Left renal pelvis (tissue), 4 donors: ENCODE data around the gene RPRD1B. TPM values are rescaled to one million over a fixed set of nuclear protein-coding genes. Genes with fewer than 3 reads are reported as not detected.
A peak's percentile ranks its signal among the peaks of the same experiment; 100 is the strongest.

Experiments
- DNase-seq, 4 donors: peaks; one replicate each; pipeline ENCODE4 v3.0.0-alpha.2; 2013; ENCODE audit warnings: low read depth in 4 of 4, low spot score in 3 of 4
- polyA plus RNA-seq, 4 donors: library from polyadenylated mRNA; unstranded; fragments of 120-200 nt; gene quantifications; one replicate each; pipeline ENCODE4 v1.2.1, GENCODE V29; 2013; ENCODE audit not compliant: insufficient read length in 4 of 4

Gene RPRD1B
- polyA plus RNA-seq, 4 donors, result 32.3 to 40.6 (median 38.7) TPM

GRCh38 chr20:38066969-38067716 is 33.6 kb downstream of the RPRD1B start:
- no peak for DNase-seq

DNA sequence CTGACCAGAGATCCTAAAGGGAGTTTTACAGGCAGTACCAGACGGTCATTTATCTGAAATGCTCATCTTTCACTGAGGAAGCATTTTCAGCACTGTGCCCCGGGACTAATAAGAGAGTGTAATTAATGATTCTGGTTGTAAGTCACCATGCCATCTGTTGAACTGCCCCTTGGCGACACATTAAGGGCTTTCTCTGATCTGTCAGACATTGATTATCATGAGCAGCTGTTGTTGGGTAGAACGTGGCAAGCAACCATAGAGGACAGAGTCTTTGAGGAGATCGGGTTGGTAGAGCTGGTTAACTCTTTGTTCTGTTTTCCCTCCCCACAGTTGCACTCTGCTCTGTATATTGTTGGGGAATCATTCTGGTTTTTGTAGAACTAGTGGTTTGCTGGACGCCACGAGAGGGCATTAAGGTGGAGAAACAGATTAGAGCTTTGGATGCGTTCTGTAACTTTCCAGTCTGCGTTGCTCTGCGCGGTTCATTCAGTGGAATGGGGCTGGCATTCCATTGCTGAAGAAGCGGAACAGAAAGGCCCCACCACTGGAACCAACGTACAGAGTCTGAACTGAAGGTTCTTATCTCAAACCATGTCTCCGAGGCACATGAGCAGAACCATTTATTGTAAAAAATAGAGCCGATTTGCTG is 34.3 kb downstream of the RPRD1B start:
- no peak for DNase-seq

DNA sequence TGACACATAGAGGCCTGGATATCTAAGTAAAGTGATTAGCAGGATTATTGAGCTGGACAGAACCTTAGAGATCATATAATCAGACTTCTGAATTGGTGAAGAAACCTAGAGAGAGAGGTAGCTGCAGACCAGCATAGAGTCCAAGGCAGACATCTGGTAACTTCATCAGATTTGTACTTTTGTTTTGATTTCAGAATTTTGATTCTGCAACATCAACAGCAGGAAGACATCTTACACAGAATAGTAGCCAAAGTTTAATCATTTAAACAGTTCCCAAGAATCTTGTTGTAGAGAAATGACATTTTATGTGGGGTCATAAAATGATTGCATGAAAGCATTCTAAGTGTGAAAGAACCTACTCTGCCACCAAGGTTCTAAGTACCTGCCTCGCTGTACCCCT is 39.4 kb downstream of the RPRD1B start:
- peak in 1 of 4 donors; percentile 38 for DNase-seq

DNA sequence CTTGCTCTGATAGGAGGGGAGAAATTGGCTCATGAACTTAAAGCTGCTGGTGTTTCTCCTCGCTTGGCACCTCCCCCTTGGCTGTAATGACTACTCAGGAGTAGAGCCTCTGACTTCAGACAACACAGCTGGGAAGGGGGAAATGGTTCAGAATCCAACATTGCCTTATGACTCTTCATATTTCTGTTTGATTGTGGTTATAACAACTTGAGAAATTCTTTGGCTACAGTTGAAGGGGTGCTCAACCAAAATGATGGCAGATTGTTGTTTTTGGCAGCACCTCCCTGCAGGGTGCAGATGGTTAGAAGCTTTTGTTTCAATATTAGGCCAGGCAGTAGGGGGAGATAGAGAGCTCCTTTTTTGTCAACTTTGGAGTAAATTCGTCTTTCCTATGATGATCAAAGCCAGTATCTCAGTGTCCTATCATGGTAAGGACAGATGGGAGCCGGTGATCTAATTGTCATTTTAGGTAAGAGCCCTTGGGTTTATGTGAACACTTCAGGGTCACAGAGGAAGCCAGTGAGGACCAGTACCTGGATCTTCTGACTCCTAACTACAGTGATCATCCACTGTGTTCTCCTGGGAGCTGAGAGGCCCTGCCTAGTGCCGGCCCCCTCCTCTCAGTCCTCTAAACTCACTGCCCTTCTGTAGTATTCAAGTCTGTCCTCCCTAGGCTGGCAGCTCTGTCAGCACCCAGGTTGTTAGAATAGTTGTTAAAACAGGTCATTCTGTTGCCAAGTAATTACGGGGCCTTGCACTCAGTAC is 39.9 kb downstream of the RPRD1B start:
- peak; percentile 48 to 70 (median 66) for DNase-seq

DNA sequence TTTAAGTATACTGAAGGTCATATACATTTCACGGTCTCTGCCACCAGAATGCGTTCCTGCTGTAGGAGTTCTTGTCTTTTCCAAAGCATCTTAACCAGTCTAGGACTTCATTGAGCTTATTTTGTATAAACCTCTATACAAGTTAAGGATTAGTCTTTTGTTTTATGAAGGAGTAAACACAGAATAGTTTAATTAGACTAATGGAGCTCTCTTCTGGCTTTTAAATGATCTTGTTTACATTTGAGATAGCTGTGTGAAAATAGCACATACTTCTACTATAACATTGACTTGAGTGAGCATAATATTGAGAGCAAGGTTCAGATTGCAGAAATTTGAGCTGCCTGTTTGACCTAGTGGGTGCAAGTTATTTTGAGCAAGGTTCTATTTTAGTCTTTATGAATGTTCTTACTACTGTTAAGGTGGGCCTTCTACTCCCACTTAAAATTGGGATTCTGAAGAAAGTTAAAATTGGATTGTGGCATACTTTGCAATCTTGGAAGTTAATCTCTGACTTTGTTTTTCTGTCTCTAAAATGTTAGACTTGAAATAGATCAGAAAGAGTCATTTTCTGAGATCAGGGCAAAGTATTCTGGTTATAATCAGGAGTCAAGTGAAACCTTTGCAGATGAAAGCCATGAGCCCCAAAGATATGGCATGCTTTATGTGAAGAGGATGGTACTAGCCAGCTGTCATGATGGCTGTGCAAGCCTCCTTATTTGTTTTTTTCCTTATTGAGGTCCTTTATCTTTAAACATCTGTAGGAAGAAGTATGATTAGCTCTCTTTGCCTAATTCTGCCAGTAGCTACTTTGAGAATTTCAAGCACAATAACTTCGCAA is 41.8 kb downstream of the RPRD1B start:
- no peak for DNase-seq

DNA sequence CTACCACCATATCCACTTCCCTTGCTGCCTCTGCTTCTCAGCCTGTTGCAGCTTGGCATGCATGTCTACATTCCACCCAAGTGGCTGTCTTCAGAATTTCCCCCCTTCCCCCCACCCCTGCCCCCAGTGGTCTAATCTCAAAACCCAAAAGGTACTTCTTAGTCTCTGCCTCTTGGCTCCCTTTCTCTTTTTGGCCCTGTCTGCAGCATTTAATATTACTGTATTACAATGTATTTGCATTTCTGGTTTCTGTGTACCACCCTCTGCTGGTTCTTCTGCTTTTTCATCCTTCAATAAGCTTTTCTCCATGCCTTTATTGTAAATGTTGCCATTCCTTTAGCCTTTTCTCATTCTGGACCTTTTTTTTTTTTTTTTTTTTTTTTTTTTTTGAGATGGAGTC is 43.0 kb downstream of the RPRD1B start:
- DNase-seq, result no peak

GRCh38 chr20:38078084-38078483 is 44.5 kb downstream of the RPRD1B start:
- DNase-seq, result no peak

DNA sequence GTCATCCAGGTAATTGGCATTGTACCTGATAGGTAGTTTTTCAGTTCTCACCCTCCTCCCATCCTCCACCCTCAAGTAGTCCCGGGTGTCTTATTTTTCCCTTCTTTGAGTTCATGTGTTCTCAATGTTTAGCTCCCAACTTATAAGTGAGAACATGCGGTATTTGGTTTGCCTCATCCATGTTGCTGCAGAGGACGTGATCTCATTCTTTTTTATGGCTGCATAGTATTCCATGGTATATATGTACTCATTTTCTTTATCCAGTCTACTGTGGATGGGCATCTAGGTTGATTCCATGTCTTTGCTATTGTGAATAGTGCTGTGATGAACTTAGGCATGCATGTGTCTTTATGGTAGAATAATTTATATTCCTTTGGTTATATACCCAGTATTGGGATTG is 45.8 kb downstream of the RPRD1B start:
- DNase-seq, result no peak

GRCh38 chr20:38081575-38081974 is 48.0 kb downstream of the RPRD1B start:
- no peak for DNase-seq

DNA sequence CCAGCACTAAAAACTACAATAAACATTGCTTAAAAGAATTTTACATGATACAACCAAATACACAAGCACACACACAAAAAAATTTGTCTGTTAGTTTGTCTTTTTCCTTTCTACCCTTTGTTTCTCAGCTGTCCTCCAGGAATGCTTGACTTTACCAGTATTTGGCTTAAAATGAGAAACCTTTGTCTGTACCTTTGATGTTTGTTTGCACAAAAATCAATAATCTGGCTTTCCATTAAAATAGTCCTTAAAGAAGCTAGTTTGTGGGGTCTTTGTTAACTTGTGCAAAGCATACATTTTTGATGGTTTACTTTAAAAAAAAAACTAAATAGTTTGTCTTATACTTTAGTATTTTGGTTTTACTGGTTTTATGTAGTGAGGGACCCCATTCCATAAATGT is 49.3 kb downstream of the RPRD1B start:
- DNase-seq, result no peak

GRCh38 chr20:38083338-38084048 is 49.9 kb downstream of the RPRD1B start:
- DNase-seq, result no peak

- DNase-seq, result no peak
Measured at GRCh38 chr20:38084425-38084951, 50.9 kb downstream of the RPRD1B start.

DNA sequence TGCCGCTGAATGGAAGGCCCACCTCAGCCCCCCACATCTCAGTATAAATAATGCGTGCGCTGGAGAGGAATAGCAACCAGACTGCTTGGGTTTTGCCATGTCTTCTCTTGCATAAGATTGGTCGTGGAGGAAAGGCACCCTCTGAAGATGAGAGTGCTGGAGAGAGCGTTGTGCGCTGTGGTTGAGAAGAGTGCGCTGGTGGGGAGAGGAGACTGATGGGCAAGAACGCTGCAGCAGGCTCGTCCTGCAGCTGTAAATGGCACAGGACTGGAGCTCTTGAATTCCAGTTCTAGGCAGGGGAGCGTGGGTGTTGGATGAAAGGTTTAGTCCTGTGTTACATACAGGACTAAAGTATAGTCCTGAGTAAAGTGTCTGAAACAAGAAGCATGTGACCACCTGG is 51.5 kb downstream of the RPRD1B start:
- no peak for DNase-seq

DNA sequence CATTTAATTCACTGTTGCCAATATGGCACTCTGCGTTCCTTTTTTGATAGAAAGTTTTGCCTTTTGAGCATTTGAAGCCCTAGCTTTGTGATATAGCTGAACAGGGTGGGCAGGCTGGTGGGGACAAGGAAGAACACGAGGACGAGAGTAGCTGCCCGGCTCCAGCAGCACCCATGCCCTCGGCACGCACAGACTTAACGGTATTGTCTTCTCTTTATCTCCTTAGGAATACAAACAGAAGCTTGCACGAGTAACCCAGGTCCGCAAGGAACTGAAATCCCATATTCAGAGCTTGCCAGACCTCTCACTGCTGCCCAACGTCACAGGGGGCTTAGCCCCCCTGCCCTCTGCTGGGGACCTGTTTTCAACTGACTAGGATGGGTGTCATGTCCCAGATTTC is 56.0 kb downstream of the RPRD1B start:
- no peak for DNase-seq

DNA sequence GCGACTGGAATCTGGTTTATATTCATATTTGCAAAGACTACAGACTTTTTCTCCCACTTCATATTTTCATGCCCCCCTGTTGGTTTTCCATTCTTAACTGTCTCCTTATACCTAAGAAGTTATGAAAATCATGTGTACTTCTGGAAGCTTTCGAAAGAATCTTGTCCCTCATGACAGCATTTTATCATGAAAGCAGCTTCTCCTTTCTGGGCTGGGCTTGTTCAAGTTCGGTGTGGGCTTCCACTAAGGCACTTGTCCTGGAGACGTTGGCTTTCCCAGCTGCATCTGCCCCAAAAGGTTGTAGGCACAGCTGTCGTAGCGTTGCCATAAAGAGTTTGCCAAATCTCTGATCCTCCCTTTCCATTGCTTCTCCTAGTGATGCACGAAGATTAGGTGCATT is 56.5 kb downstream of the RPRD1B start:
- DNase-seq, result no peak

GRCh38 chr20:38091441-38092216 is 58.1 kb downstream of the RPRD1B start:
- no peak for DNase-seq

- DNase-seq, result no peak
Measured at GRCh38 chr20:38092260-38092857, 58.8 kb downstream of the RPRD1B start.

DNA sequence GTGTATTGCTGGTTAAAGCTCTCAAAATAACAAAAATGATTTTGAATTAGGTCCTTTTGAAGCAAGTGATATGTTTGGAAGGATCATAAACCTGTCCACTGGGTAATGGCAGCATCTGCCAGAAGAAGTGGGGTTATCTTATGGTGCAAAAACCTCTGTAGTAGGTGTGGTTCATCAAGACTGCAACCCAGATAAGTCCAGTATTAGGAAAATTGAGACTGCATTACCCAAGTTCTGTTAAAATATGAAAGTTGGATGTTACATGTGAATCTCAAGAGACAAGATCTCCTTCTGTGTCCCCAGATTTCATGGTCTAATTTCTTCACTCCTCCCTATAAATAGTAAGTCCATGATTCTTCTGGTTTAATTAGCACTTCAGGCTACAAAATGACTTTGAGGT is 59.4 kb downstream of the RPRD1B start:
- DNase-seq, result no peak

DNA sequence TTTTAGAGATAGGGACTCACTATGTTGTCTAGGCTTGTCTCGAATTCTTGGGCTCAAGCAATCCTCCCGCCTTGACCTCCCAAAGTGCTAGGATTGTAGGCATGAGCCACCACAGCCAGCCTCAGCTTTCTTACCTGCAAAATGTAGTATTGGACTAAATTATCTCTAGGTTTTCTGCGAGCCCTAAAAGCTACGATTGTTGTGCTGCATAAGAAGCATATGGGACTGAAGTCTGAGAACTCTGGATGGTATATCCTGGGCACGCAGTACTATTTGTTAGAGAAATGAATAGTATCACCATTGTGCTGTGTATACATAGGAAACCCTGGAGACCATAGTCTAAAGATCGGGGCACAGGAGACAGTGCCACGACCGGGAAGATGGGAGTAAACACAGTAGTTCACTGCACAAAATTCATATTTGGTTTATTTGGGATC is 60.1 kb downstream of the RPRD1B start:
- no peak for DNase-seq
